BLaER1 treated with 17β-estradiol and CSF1 and Interleukin-3, amounts not matched to agents 10 nM and 100 nM (cell line): ENCODE results near the gene KCTD17.

ENCODE experiments used
- H3K27ac ChIP-seq, 11 experiments: shearing (Covaris generic); formaldehyde crosslinking; 2 replicates each; pipeline ENCODE4 v1.8.1; 2022
- H3K27me3 ChIP-seq, 11 experiments: shearing (Covaris generic); formaldehyde crosslinking; 2 replicates each; pipeline ENCODE4 v1.8.1; 2022
- H3K36me3 ChIP-seq, 11 experiments: shearing (Covaris generic); formaldehyde crosslinking; 2 replicates each; pipeline ENCODE4 v1.8.1; 2022
- H3K4me1 ChIP-seq, 10 experiments: shearing (Covaris generic); formaldehyde crosslinking; 2 replicates each; pipeline ENCODE4 v1.8.1; 2022
- H3K4me2 ChIP-seq, 11 experiments: shearing (Covaris generic); formaldehyde crosslinking; 2 replicates each; pipeline ENCODE4 v1.8.1; 2022
- H3K4me3 ChIP-seq, 10 experiments: shearing (Covaris generic); formaldehyde crosslinking; 2 replicates each; pipeline ENCODE4 v1.8.1; 2022
- H3K9ac ChIP-seq, 11 experiments: shearing (Covaris generic); formaldehyde crosslinking; 2 replicates each; pipeline ENCODE4 v1.8.1; 2022
- H3K9me3 ChIP-seq, 11 experiments: shearing (Covaris generic); formaldehyde crosslinking; replicated peaks in 1 of 11; 2 replicates each; pipeline ENCODE4 v1.8.1; 2022
- H4K20me1 ChIP-seq, 11 experiments: shearing (Covaris generic); formaldehyde crosslinking; 2 replicates each; pipeline ENCODE4 v1.8.1; 2022
- Cebpa-rat ChIP-seq, 11 experiments: shearing (Covaris generic); IDR thresholded peaks; 2 replicates each; pipeline ENCODE4 v1.8.1; 2022

KCTD17 gene

GRCh38 chr22:37079158-37079557 is 27.6 kb downstream of the KCTD17 start:
- 0 out of 22 replicates have a peak overlapping the region, but pooled peaks of 1 of the 11 experiments have one; percentile 3 for H3K27ac ChIP-seq

GRCh38 chr22:37079668-37080171 is 28.2 kb downstream of the KCTD17 start:
- no peak for TF ChIP-seq Cebpa-rat (IDR thresholded peaks at IDR 0.05)
- H3K9ac ChIP-seq = no peak overlapping the region; a peak in 1 of 22 replicates
- peaks cover 22 to 50% (median 43%) of the 10 kb centered on the region in 10 experiments for H3K4me1 ChIP-seq
- peak overlapping the region in 3 of 11 experiments; percentile 3 to 11 (median 9); a peak in 2 of 22 replicates for H3K27ac ChIP-seq
- peaks cover 0 to 4% (median 0%) of the 10 kb centered on the region in 11 experiments; a peak in 1 of 22 replicates for H4K20me1 ChIP-seq
- H3K36me3 ChIP-seq = no peaks in the 10 kb centered on the region
- H3K4me3 ChIP-seq = no peak overlapping the region
- no peaks in the 10 kb centered on the region for H3K27me3 ChIP-seq
- H3K9me3 ChIP-seq = no peaks in the 10 kb centered on the region
- peak overlapping the region; percentile 46 to 80 (median 72) for H3K4me2 ChIP-seq

More at GRCh38 chr22:37079158-37079557, 27.6 kb downstream of the KCTD17 start:
- no peaks in the 10 kb centered on the region for H3K9me3 ChIP-seq
- peaks cover 0 to 4% (median 0%) of the 10 kb centered on the region in 11 experiments; a peak in 1 of 22 replicates for H4K20me1 ChIP-seq
- H3K36me3 ChIP-seq = no peaks in the 10 kb centered on the region
- peak overlapping the region; percentile 46 to 80 (median 72); a peak in 21 of 22 replicates for H3K4me2 ChIP-seq
- no peaks in the 10 kb centered on the region for H3K27me3 ChIP-seq
- H3K9ac ChIP-seq = no peak overlapping the region; a peak in 1 of 22 replicates
- TF ChIP-seq Cebpa-rat (IDR thresholded peaks at IDR 0.05) = no peak
- no peak overlapping the region for H3K4me3 ChIP-seq
- H3K4me1 ChIP-seq = peaks cover 22 to 46% (median 42%) of the 10 kb centered on the region in 10 experiments

- Histone ChIP-seq H3K4me2 (peak overlapping the region; percentile 46 to 80 (median 72)), H3K4me1 (peaks cover 22 to 57% (median 47%) of the 10 kb centered on the region in 10 experiments)
Observed at GRCh38 chr22:37080438-37080837, 28.9 kb downstream of the KCTD17 start.

GRCh38 chr22:37080838-37081237 is 29.3 kb downstream of the KCTD17 start:
- no peak for TF ChIP-seq Cebpa-rat (IDR thresholded peaks at IDR 0.05)
- Histone ChIP-seq H3K27me3 (no peaks in the 10 kb centered on the region), H3K4me3 (no peak overlapping the region), H3K9me3 (no peaks in the 10 kb centered on the region), H3K9ac (0 out of 22 replicates have a peak overlapping the region, but pooled peaks of 1 of the 11 experiments have one; percentile 3), H3K36me3 (no peaks in the 10 kb centered on the region), H3K27ac (peak overlapping the region in 1 of 11 experiments; percentile 9; a peak in 1 of 22 replicates), H3K4me1 (peaks cover 22 to 59% (median 48%) of the 10 kb centered on the region in 10 experiments), H4K20me1 (peaks cover 0 to 4% (median 0%) of the 10 kb centered on the region in 11 experiments; a peak in 1 of 22 replicates), H3K4me2 (peak overlapping the region in 10 of 11 experiments; percentile 46 to 80 (median 70); a peak in 19 of 22 replicates)

More at GRCh38 chr22:37080438-37080837, 28.9 kb downstream of the KCTD17 start:
- Histone ChIP-seq H4K20me1 (peaks cover 0 to 4% (median 0%) of the 10 kb centered on the region in 11 experiments; a peak in 1 of 22 replicates), H3K4me3 (no peak overlapping the region), H3K9me3 (no peaks in the 10 kb centered on the region), H3K9ac (peak overlapping the region in 1 of 11 experiments; percentile 3; a peak in 1 of 22 replicates), H3K27ac (peak overlapping the region in 1 of 11 experiments; percentile 9; a peak in 2 of 22 replicates), H3K36me3 (no peaks in the 10 kb centered on the region), H3K27me3 (no peaks in the 10 kb centered on the region)
- TF ChIP-seq Cebpa-rat (IDR thresholded peaks at IDR 0.05) = no peak

- TF ChIP-seq Cebpa-rat (IDR thresholded peaks at IDR 0.05) = no peak
- Histone ChIP-seq H3K4me3 (no peak overlapping the region), H3K9ac (no peak overlapping the region), H3K4me1 (peaks cover 22 to 59% (median 48%) of the 10 kb centered on the region in 10 experiments), H3K27ac (no peak overlapping the region), H3K36me3 (no peaks in the 10 kb centered on the region), H3K4me2 (peak overlapping the region in 8 of 11 experiments; percentile 46 to 79 (median 70); a peak in 12 of 22 replicates), H3K27me3 (no peaks in the 10 kb centered on the region), H3K9me3 (no peaks in the 10 kb centered on the region), H4K20me1 (peaks cover 0 to 4% (median 0%) of the 10 kb centered on the region in 11 experiments; a peak in 1 of 22 replicates)
Observed at GRCh38 chr22:37082251-37082873, 30.8 kb downstream of the KCTD17 start.

GRCh38 chr22:37083914-37084313 is 32.4 kb downstream of the KCTD17 start:
- peaks cover 0 to 4% (median 0%) of the 10 kb centered on the region in 11 experiments; a peak in 1 of 22 replicates for H4K20me1 ChIP-seq
- H3K36me3 ChIP-seq = no peaks in the 10 kb centered on the region
- TF ChIP-seq Cebpa-rat (IDR thresholded peaks at IDR 0.05) = no peak
- H3K27me3 ChIP-seq = no peaks in the 10 kb centered on the region
- H3K4me1 ChIP-seq = peaks cover 25 to 57% (median 41%) of the 10 kb centered on the region in 10 experiments
- H3K9me3 ChIP-seq = no peaks in the 10 kb centered on the region
- no peak overlapping the region for H3K4me3 ChIP-seq
- H3K4me2 ChIP-seq = 0 out of 22 replicates have a peak overlapping the region, but pooled peaks of 1 of the 11 experiments have one; percentile 5
- H3K27ac ChIP-seq = no peak overlapping the region
- H3K9ac ChIP-seq = no peak overlapping the region

- Histone ChIP-seq H3K4me2 (0 out of 22 replicates have a peak overlapping the region, but pooled peaks of 1 of the 11 experiments have one; percentile 5), H3K9ac (no peak overlapping the region), H3K27me3 (no peaks in the 10 kb centered on the region), H3K36me3 (no peaks in the 10 kb centered on the region), H3K27ac (no peak overlapping the region), H3K4me1 (peaks cover 20 to 53% (median 36%) of the 10 kb centered on the region in 10 experiments), H3K9me3 (no peaks in the 10 kb centered on the region), H4K20me1 (peaks cover 0 to under 1% (median 0%) of the 10 kb centered on the region in 11 experiments; a peak in 1 of 22 replicates), H3K4me3 (no peak overlapping the region)
- TF ChIP-seq Cebpa-rat (IDR thresholded peaks at IDR 0.05) = no peak
Observed at GRCh38 chr22:37084385-37084784, 32.8 kb downstream of the KCTD17 start.

DNA sequence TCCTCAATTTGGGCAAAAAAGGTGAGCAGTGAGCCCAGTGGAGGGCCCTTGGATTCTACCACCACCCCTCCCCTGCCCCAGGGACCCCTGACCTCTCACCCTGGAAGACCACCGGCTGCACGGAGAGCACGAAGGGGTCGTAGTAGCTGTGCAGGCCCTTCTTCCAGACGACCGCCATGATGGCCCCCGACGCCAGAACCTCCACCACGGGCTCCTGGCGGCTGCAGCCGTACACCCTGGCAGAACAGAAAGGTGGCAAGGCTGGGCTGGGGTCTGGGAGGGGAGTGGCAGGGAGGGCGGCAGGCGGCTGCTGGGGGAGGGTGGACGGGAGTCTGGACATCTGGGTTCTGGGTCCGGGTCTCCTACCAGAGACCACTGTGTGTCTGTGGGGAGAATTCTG is 34.6 kb downstream of the KCTD17 start:
- Histone ChIP-seq H4K20me1 (no peaks in the 10 kb centered on the region), H3K4me3 (no peak overlapping the region)

DNA sequence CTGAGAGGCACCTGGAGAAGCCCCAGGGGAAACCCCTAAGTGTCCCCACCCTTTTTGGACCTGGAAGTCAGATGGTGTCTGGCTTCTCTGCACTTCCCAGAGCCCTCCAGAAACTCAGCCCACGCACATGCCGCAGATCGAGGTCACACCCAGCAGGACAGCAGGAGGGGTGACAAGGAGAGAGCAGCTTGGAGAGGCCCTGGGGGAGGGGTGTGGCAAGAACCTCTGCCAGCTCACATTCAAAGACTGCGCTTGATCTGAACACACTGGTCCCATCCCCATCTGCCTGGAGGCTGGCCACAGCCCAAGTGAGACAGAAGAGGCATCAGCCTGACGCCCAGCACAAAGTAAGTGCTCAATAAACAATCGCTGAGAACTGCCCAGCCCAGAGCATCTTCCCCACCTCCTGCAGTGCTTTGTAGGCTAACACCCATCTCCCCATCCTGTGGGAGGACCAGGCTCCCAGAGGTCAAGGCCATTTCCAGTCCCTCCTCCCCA is 36.6 kb downstream of the KCTD17 start:
- TF ChIP-seq Cebpa-rat (IDR thresholded peaks at IDR 0.05) = no peak
- Histone ChIP-seq H3K4me2 (peak overlapping the region in 3 of 11 experiments; percentile 18 to 33 (median 24); a peak in 3 of 22 replicates), H3K9me3 (no peaks in the 10 kb centered on the region)

More for the DNA sequence above, 34.6 kb downstream of the KCTD17 start:
- TF ChIP-seq Cebpa-rat (IDR thresholded peaks at IDR 0.05) = no peak
- Histone ChIP-seq H3K27ac (no peak overlapping the region), H3K27me3 (no peaks in the 10 kb centered on the region), H3K9ac (no peak overlapping the region), H3K36me3 (no peaks in the 10 kb centered on the region), H3K9me3 (no peaks in the 10 kb centered on the region), H3K4me2 (peak overlapping the region in 2 of 11 experiments; percentile 2 to 6; a peak in 1 of 22 replicates), H3K4me1 (peaks cover 4 to 35% (median 18%) of the 10 kb centered on the region in 10 experiments; a peak in 18 of 20 replicates)

More for the DNA sequence above, 36.6 kb downstream of the KCTD17 start:
- H3K27ac ChIP-seq = no peak overlapping the region
- peaks cover 4 to 22% (median 7%) of the 10 kb centered on the region in 10 experiments; a peak in 16 of 20 replicates for H3K4me1 ChIP-seq
- H3K36me3 ChIP-seq = no peaks in the 10 kb centered on the region
- no peaks in the 10 kb centered on the region for H4K20me1 ChIP-seq
- H3K27me3 ChIP-seq = no peaks in the 10 kb centered on the region
- H3K4me3 ChIP-seq = no peak overlapping the region
- no peak overlapping the region for H3K9ac ChIP-seq
